ENCODE measurements around the gene METTL17. TPM values are rescaled to one million over a fixed set of nuclear protein-coding genes. Genes with fewer than 3 reads are reported as not detected.

The METTL17 gene
- polyA plus RNA-seq, 1 donor from 2014 or later, result 231 TPM

GRCh38 chr14:20999591-20999990, 9.8 kb downstream of the METTL17 start:
- TF ChIP-seq EP300 (conservative IDR thresholded peaks at IDR 0.05; ENCODE audit: poor library complexity, severe bottlenecking) (no peak), EZH2 (IDR thresholded peaks at IDR 0.05; ENCODE audit: borderline replicate concordance, insufficient read depth, low read length, poor library complexity, severe bottlenecking) (no peak), MXI1 (conservative IDR thresholded peaks at IDR 0.05; ENCODE audit: poor library complexity, severe bottlenecking) (no peak)
- H3K36me3 ChIP-seq (ENCODE audit: insufficient read depth, low read length), result no peaks in the 10 kb centered on the region

GRCh38 chr14:21001218-21001617, 11.4 kb downstream of the METTL17 start:
- no peaks in the 10 kb centered on the region for H3K9me2 ChIP-seq (ENCODE audit: insufficient read depth, low read length)
- H3K27me3 ChIP-seq (ENCODE audit: insufficient read depth, low read depth, low read length), result no peaks in the 10 kb centered on the region
- no peaks in the 10 kb centered on the region for H3K36me3 ChIP-seq (ENCODE audit: insufficient read depth, low read length)
- no peaks in the 10 kb centered on the region for H3K9me3 ChIP-seq (ENCODE audit: low read length)
- H3K79me2 ChIP-seq (replicated peaks; ENCODE audit: insufficient read depth, low read length), result no peaks in the 10 kb centered on the region
- H2AFZ ChIP-seq (ENCODE audit: low read depth, low read length), result no peak overlapping the region
- no peak overlapping the region for H3K4me2 ChIP-seq (ENCODE audit: low read length)
- H3K9ac ChIP-seq (ENCODE audit: low read length), result no peak overlapping the region
- H4K20me1 ChIP-seq (ENCODE audit: insufficient read depth), result no peaks in the 10 kb centered on the region
- H3F3A ChIP-seq (ENCODE audit: insufficient read depth, low read length, poor library complexity, severe bottlenecking), result no peaks in the 10 kb centered on the region
- no peak for TF ChIP-seq EZH2 (IDR thresholded peaks at IDR 0.05; ENCODE audit: borderline replicate concordance, insufficient read depth, low read length, poor library complexity, severe bottlenecking)
- TF ChIP-seq CTCF (IDR thresholded peaks at IDR 0.05; ENCODE audit: poor library complexity, severe bottlenecking), result no peak
- TF ChIP-seq REST (IDR thresholded peaks at IDR 0.05; ENCODE audit: borderline replicate concordance), result no peak
- TF ChIP-seq RAD21 (conservative IDR thresholded peaks at IDR 0.05), result no peak
- no peak for TF ChIP-seq SMC3 (conservative IDR thresholded peaks at IDR 0.05; ENCODE audit: poor library complexity)
- no peak for TF ChIP-seq TAF1 (IDR thresholded peaks at IDR 0.05; ENCODE audit: low read depth)
- no peak for TF ChIP-seq POLR2AphosphoS5 (IDR thresholded peaks at IDR 0.05)
- no peak for TF ChIP-seq MXI1 (conservative IDR thresholded peaks at IDR 0.05; ENCODE audit: poor library complexity, severe bottlenecking)
- no peak for TF ChIP-seq EP300 (conservative IDR thresholded peaks at IDR 0.05; ENCODE audit: poor library complexity, severe bottlenecking)
- no peak overlapping the region for H3K4me3 ChIP-seq (ENCODE audit: low read length)
- no peak overlapping the region for H3K27ac ChIP-seq (ENCODE audit: low read length)

More at GRCh38 chr14:20999591-20999990, 9.8 kb downstream of the METTL17 start:
- H3K9me2 ChIP-seq (ENCODE audit: insufficient read depth, low read length), result no peaks in the 10 kb centered on the region
- H3K27ac ChIP-seq (ENCODE audit: low read length), result no peak overlapping the region
- no peaks in the 10 kb centered on the region for H3K79me2 ChIP-seq (replicated peaks; ENCODE audit: insufficient read depth, low read length)
- H3K4me2 ChIP-seq (ENCODE audit: low read length), result no peak overlapping the region
- H3K4me3 ChIP-seq (ENCODE audit: low read length), result no peak overlapping the region
- no peak overlapping the region for H3K9ac ChIP-seq (ENCODE audit: low read length)
- no peaks in the 10 kb centered on the region for H3K9me3 ChIP-seq (ENCODE audit: low read length)
- H3F3A ChIP-seq (ENCODE audit: insufficient read depth, low read length, poor library complexity, severe bottlenecking), result no peaks in the 10 kb centered on the region
- no peaks in the 10 kb centered on the region for H4K20me1 ChIP-seq (ENCODE audit: insufficient read depth)
- no peak overlapping the region for H2AFZ ChIP-seq (ENCODE audit: low read depth, low read length)
- no peaks in the 10 kb centered on the region for H3K27me3 ChIP-seq (ENCODE audit: insufficient read depth, low read depth, low read length)

All from neural cell (in vitro differentiated cells).